Trophoblast cell (in vitro differentiated cells and primary cell): Measurements from ENCODE around the gene ZMAT5.

Experiments used
- DNase-seq, 2 donors: peaks; one replicate each; pipeline ENCODE4 v3.0.0-alpha.2; 2016
- H2AFZ ChIP-seq: 2 replicates; pipeline ENCODE4 v1.6.1; 2013; ENCODE audit warnings: low read length, moderate library complexity, mild to moderate bottlenecking; ENCODE audit not compliant: insufficient read depth, poor library complexity
- H2AK5ac ChIP-seq: 2 replicates; pipeline ENCODE4 v1.6.1; 2013; ENCODE audit warnings: mild to moderate bottlenecking, low read length
- H2BK120ac ChIP-seq: 2 replicates; pipeline ENCODE4 v1.6.1; 2013; ENCODE audit warnings: low read length, mild to moderate bottlenecking, moderate library complexity; ENCODE audit not compliant: insufficient read depth, poor library complexity
- H2BK12ac ChIP-seq: 2 replicates; pipeline ENCODE4 v1.6.1; 2013; ENCODE audit warnings: mild to moderate bottlenecking, low read length, moderate library complexity
- H2BK5ac ChIP-seq: 2 replicates; pipeline ENCODE4 v1.6.1; 2013; ENCODE audit warnings: low read length, low read depth, moderate library complexity, mild to moderate bottlenecking; ENCODE audit not compliant: poor library complexity
- H3K14ac ChIP-seq: 2 replicates; pipeline ENCODE4 v1.6.1; 2013; ENCODE audit warnings: mild to moderate bottlenecking, low read length
- H3K18ac ChIP-seq: 2 replicates; pipeline ENCODE4 v1.6.1; 2013; ENCODE audit warnings: mild to moderate bottlenecking, low read length
- H3K23ac ChIP-seq: 2 replicates; pipeline ENCODE4 v1.6.1; 2013; ENCODE audit warnings: low read length
- H3K27ac ChIP-seq: 2 replicates; pipeline ENCODE4 v1.5.1; 2013; ENCODE audit warnings: low read depth, mild to moderate bottlenecking, inconsistent platforms, low read length, moderate library complexity
- H3K27me3 ChIP-seq: 2 replicates; pipeline ENCODE4 v1.6.1; 2013; ENCODE audit warnings: inconsistent platforms, mild to moderate bottlenecking, low read length, moderate library complexity; ENCODE audit not compliant: insufficient read depth
- H3K36me3 ChIP-seq, 2 experiments: 1 replicate in 1 of 2; 2 replicates in 1 of 2; pipeline ENCODE4 v1.6.1; 2013; ENCODE audit warnings: low read length in 2 of 2, mild to moderate bottlenecking in 2 of 2, moderate library complexity in 1 of 2; ENCODE audit not compliant: insufficient read depth in 2 of 2, control insufficient read depth in 1 of 2
- H3K4ac ChIP-seq: 2 replicates; pipeline ENCODE4 v1.6.1; 2013; ENCODE audit warnings: low read depth, mild to moderate bottlenecking, low read length, moderate library complexity
- H3K4me1 ChIP-seq, 2 experiments: 1 replicate in 1 of 2; 2 replicates in 1 of 2; pipeline ENCODE4 v1.6.1; 2013; ENCODE audit warnings: low read length in 2 of 2, mild to moderate bottlenecking in 2 of 2, moderate library complexity in 1 of 2; ENCODE audit not compliant: insufficient read depth in 2 of 2, control insufficient read depth in 1 of 2
- H3K4me2 ChIP-seq: 2 replicates; pipeline ENCODE4 v1.6.1; 2013; ENCODE audit warnings: inconsistent platforms, mild to moderate bottlenecking, low read length, moderate library complexity
- H3K4me3 ChIP-seq: 2 replicates; pipeline ENCODE4 v1.5.1; 2013; ENCODE audit warnings: mild to moderate bottlenecking, low read depth, low read length, inconsistent platforms
- H3K79me1 ChIP-seq: one replicate; pipeline ENCODE4 v1.6.1; 2013; ENCODE audit warnings: low read length
- H3K79me2 ChIP-seq: 2 replicates; pipeline ENCODE4 v1.6.1; 2013; ENCODE audit warnings: low read length, mild to moderate bottlenecking; ENCODE audit not compliant: control insufficient read depth, insufficient read depth, poor library complexity
- H3K9ac ChIP-seq: 2 replicates; pipeline ENCODE4 v1.6.1; 2013; ENCODE audit warnings: mild to moderate bottlenecking, low read length
- H3K9me3 ChIP-seq: 2 replicates; pipeline ENCODE4 v1.6.1; 2013; ENCODE audit warnings: low read depth, mild to moderate bottlenecking, control low read depth, inconsistent platforms, low read length; ENCODE audit not compliant: insufficient read depth
- H4K12ac ChIP-seq: 2 replicates; pipeline ENCODE4 v1.6.1; 2013; ENCODE audit warnings: low read depth, mild to moderate bottlenecking, low read length, moderate library complexity
- H4K8ac ChIP-seq: 2 replicates; pipeline ENCODE4 v1.6.1; 2013; ENCODE audit warnings: low read depth, mild to moderate bottlenecking, low read length, moderate library complexity
- H4K91ac ChIP-seq: one replicate; pipeline ENCODE4 v1.6.1; 2013; ENCODE audit warnings: low read depth, mild to moderate bottlenecking, low read length, moderate library complexity
- WGBS: extraction: QIAGEN DNeasy Blood & Tissue Kit; methylation state at CpG from one replicate; pipeline ENCODE4 v1.1.7; 2013; ENCODE audit warnings: missing lambda C conversion rate; ENCODE audit not compliant: insufficient read length, insufficient coverage; ENCODE audit errors: extremely low coverage; 5-methylcytosine and 5-hydroxymethylcytosine counted together

The ZMAT5 gene

GRCh38 chr22:29798318-29798717 lies 31.5 kb upstream of the ZMAT5 start:
- peak overlapping the region; percentile 94 for H3K27ac ChIP-seq
- H3K4me1 ChIP-seq = peaks cover 54 to 64% of the 10 kb centered on the region in 2 experiments
- no peak overlapping the region for H4K12ac ChIP-seq
- H3K4ac ChIP-seq = peak overlapping the region; percentile 44
- peak overlapping the region; percentile 49 for H4K8ac ChIP-seq
- WGBS = no CpG with 5 or more reads among the region's 6 CpGs
- no peaks in the 10 kb centered on the region for H3K9me3 ChIP-seq
- peak overlapping the region; percentile 86 for H2BK120ac ChIP-seq
- H2BK5ac ChIP-seq = peak overlapping the region; percentile 70
- peak overlapping the region; percentile 71 for H2BK12ac ChIP-seq
- H2AK5ac ChIP-seq = peak overlapping the region; percentile 44
- no peak overlapping the region for H3K4me2 ChIP-seq
- peaks cover 20 to 21% of the 10 kb centered on the region in 2 experiments for H3K36me3 ChIP-seq
- DNase-seq = no peak
- H2AFZ ChIP-seq = no peak overlapping the region
- H3K79me1 ChIP-seq = peaks cover 43% of the 10 kb centered on the region
- no peak overlapping the region for H3K4me3 ChIP-seq
- peak overlapping the region; percentile 69 for H3K14ac ChIP-seq
- H3K9ac ChIP-seq = no peak overlapping the region
- H3K79me2 ChIP-seq = peaks cover 5% of the 10 kb centered on the region
- H3K27me3 ChIP-seq = no peaks in the 10 kb centered on the region
- peak overlapping the region; percentile 47 for H3K18ac ChIP-seq
- peak overlapping the region; percentile 92 for H4K91ac ChIP-seq
- no peak overlapping the region for H3K23ac ChIP-seq

DNA sequence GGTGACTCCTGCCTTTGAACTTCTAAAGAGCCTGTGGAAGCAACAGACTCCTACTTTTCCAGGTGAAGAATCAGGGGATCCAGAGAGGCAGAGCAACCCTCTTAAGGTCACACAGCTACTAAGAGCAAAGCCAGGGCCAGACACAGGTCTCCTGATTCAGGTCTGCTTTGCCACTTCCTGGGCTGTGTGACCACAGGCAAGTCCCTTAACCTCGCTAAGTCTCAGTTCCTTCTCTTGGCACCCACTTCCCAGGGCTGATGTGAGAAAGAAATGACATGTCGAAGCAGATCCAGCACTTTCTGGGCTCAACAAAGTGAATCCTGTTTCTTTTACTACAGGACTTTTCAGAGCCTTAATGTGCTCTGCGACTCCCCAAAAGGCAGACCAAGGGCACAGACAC lies 30.5 kb upstream of the ZMAT5 start:
- H3K4me3 ChIP-seq = no peak overlapping the region
- WGBS = no CpG with 5 or more reads among the region's 3 CpGs
- no peak overlapping the region for H3K4me2 ChIP-seq
- H3K18ac ChIP-seq = no peak overlapping the region
- H2BK120ac ChIP-seq = peak overlapping the region; percentile 50
- H3K36me3 ChIP-seq = peaks cover 30 to 31% of the 10 kb centered on the region in 2 experiments
- no peak overlapping the region for H3K27ac ChIP-seq
- H3K23ac ChIP-seq = no peak overlapping the region
- H3K9me3 ChIP-seq = no peaks in the 10 kb centered on the region
- peaks cover 5% of the 10 kb centered on the region for H3K79me2 ChIP-seq
- no peak overlapping the region for H4K12ac ChIP-seq
- peak overlapping the region; percentile 21 for H2AK5ac ChIP-seq
- H3K4me1 ChIP-seq = peaks cover 54 to 64% of the 10 kb centered on the region in 2 experiments
- no peak for DNase-seq
- H4K91ac ChIP-seq = peak overlapping the region; percentile 28
- H3K14ac ChIP-seq = peak overlapping the region; percentile 16
- H3K9ac ChIP-seq = no peak overlapping the region
- no peak overlapping the region for H3K4ac ChIP-seq
- H2BK5ac ChIP-seq = no peak overlapping the region
- H2AFZ ChIP-seq = no peak overlapping the region
- no peaks in the 10 kb centered on the region for H3K27me3 ChIP-seq
- no peak overlapping the region for H4K8ac ChIP-seq
- peaks cover 43% of the 10 kb centered on the region for H3K79me1 ChIP-seq
- peak overlapping the region; percentile 63 for H2BK12ac ChIP-seq

- H3K27me3 ChIP-seq = no peaks in the 10 kb centered on the region
- peak overlapping the region; percentile 21 for H2BK5ac ChIP-seq
- no peak overlapping the region for H3K14ac ChIP-seq
- H3K4me3 ChIP-seq = no peak overlapping the region
- no peak overlapping the region for H3K9ac ChIP-seq
- peak overlapping the region; percentile 27 for H2BK12ac ChIP-seq
- H3K4me2 ChIP-seq = peak overlapping the region; percentile 36
- H3K4ac ChIP-seq = no peak overlapping the region
- peak overlapping the region; percentile 59 for H3K27ac ChIP-seq
- peaks cover 41 to 49% of the 10 kb centered on the region in 2 experiments for H3K4me1 ChIP-seq
- no peak overlapping the region for H4K8ac ChIP-seq
- no peak overlapping the region for H4K91ac ChIP-seq
- H3K79me1 ChIP-seq = peaks cover 33% of the 10 kb centered on the region
- H3K18ac ChIP-seq = no peak overlapping the region
- H4K12ac ChIP-seq = no peak overlapping the region
- H3K23ac ChIP-seq = no peak overlapping the region
- peaks cover 5% of the 10 kb centered on the region for H3K79me2 ChIP-seq
- no peak overlapping the region for H2BK120ac ChIP-seq
- H3K36me3 ChIP-seq = peaks cover 33 to 35% of the 10 kb centered on the region in 2 experiments
- H2AFZ ChIP-seq = no peak overlapping the region
- WGBS = no CpG with 5 or more reads among the region's 5 CpGs
- no peak for DNase-seq
- no peaks in the 10 kb centered on the region for H3K9me3 ChIP-seq
- no peak overlapping the region for H2AK5ac ChIP-seq
Observed at GRCh38 chr22:29795663-29796062, 28.9 kb upstream of the ZMAT5 start.

GRCh38 chr22:29793396-29793795 lies 26.6 kb upstream of the ZMAT5 start:
- Histone ChIP-seq H3K27ac (no peak overlapping the region), H3K9me3 (peaks cover 4% of the 10 kb centered on the region), H3K14ac (no peak overlapping the region), H4K8ac (no peak overlapping the region), H3K4me2 (no peak overlapping the region), H3K79me2 (peaks cover 2% of the 10 kb centered on the region), H3K18ac (no peak overlapping the region), H3K4me3 (no peak overlapping the region), H3K9ac (no peak overlapping the region), H2AFZ (no peak overlapping the region), H4K91ac (no peak overlapping the region), H4K12ac (no peak overlapping the region), H2BK12ac (no peak overlapping the region), H3K23ac (no peak overlapping the region), H3K4ac (no peak overlapping the region), H3K27me3 (no peaks in the 10 kb centered on the region), H3K79me1 (peaks cover 17% of the 10 kb centered on the region), H3K4me1 (peaks cover 23 to 32% of the 10 kb centered on the region in 2 experiments), H3K36me3 (peaks cover 51 to 52% of the 10 kb centered on the region in 2 experiments), H2AK5ac (no peak overlapping the region), H2BK120ac (no peak overlapping the region), H2BK5ac (no peak overlapping the region)
- WGBS = no CpG with 5 or more reads among the region's 17 CpGs
- DNase-seq = no peak
